HEK293T (cell line): ENCODE data around the gene CAMK2A.

ENCODE experiments used
- ARNT ChIP-seq: fragments of 450-650 bp; IDR thresholded peaks from 2 replicates; pipeline ENCODE4 v1.6.1; 2017; ENCODE audit warnings: mild to moderate bottlenecking
- SUZ12 ChIP-seq: fragments of 450-650 bp; IDR thresholded peaks from 2 replicates; pipeline ENCODE4 v1.6.1; 2016; ENCODE audit warnings: mild to moderate bottlenecking

DNA sequence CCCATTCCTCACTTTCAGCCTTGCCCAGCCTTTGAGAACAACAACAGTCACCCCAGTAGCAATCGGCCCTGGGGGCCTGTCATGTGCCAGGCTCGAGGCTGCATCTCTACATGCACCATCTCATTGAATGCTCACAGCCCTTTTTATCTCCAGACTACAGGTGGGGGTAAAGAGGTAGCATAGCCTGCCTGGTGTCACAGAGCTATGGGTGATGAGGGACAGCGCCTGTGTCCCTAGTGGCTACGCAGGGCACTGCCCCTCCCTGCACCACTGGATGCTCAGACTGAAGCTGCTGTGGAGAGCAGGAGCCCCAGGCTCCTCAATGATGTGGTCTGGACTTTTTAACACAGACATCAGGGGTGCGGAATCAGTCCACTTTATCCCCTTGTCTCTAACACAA lies 2.8 kb downstream of the CAMK2A start:
- TF ChIP-seq ARNT (no peak), SUZ12 (no peak)
